Lower lobe of right lung (tissue), 2 donors: ENCODE measurements around the gene DUSP21. TPM values are rescaled to one million over a fixed set of nuclear protein-coding genes. Genes with fewer than 3 reads are reported as not detected.

Experiments used
- ATAC-seq, 2 donors: fragments of 200-7000 bp; cut with Tn5 transposase; one replicate each; pipeline ENCODE4 v1.9.1; 2020 to 2022; ENCODE audit warnings: mild to moderate bottlenecking in 2 of 2, moderate library complexity in 2 of 2
- DNase-seq: peaks from one replicate; pipeline ENCODE4 v3.0.0-alpha.2; 2020
- H3K27ac ChIP-seq: fragments of 200-600 bp; one replicate; pipeline ENCODE4 v1.8.0; 2022
- H3K27me3 ChIP-seq: fragments of 200-600 bp; one replicate; pipeline ENCODE4 v1.8.0; 2022; ENCODE audit warnings: low read depth
- H3K36me3 ChIP-seq: fragments of 200-600 bp; one replicate; pipeline ENCODE4 v1.8.0; 2022; ENCODE audit warnings: mild to moderate bottlenecking
- H3K4me1 ChIP-seq: fragments of 200-600 bp; one replicate; pipeline ENCODE4 v1.8.0; 2022
- H3K4me3 ChIP-seq: fragments of 200-600 bp; one replicate; pipeline ENCODE4 v1.8.0; 2022; ENCODE audit warnings: mild to moderate bottlenecking
- H3K9me3 ChIP-seq: fragments of 200-600 bp; one replicate; pipeline ENCODE4 v1.8.0; 2022
- intact Hi-C: fragments of 100-400 bp; cut with DNase I; formaldehyde crosslinking; loops from one replicate; pipeline ENCODE4 v1.11.0; 2022
- total RNA-seq: library from RNA; stranded (reverse); fragmentation: NEBNext Ultra II Directional; extraction: Animal tissue kit (Norgen Biotek cat#: 25700); gene quantifications from one replicate; pipeline ENCODE4 v1.2.1, GENCODE V29; 2021
- TF ChIP-seq, protein P1 (sequence below): fragments of 200-600 bp; IDR thresholded peaks from one replicate; pipeline ENCODE4 v1.8.0; 2022; ENCODE audit warnings: antibody characterized with exemption, mild to moderate bottlenecking
- donor health status: DM: no; HTN: yes; CAD: no; lungs with severe emphysema.

Gene DUSP21
- total RNA-seq, 1 donor from 2014 or later = not detected

DNA sequence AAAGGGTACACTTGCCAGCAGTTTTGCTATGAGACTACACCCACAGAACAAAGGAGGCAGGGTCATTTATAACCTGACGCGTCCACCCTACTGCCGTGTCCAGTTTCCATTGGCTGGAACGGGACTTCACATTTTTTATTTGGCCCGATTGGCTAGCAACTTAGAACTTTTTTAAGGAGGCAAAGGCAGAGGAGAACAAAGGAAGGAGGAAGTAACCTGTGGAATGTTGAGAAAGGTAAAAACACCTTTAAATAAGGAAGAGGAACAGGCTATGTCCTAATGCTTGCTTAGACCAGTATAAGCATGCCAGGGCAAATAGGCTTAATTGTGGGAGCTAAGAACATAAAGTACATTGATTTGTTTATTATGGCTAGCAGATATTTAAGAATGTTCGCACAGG is 47.8 kb downstream of the DUSP21 start:
- no peaks in the 10 kb centered on the region for H3K4me1 ChIP-seq
- H3K36me3 ChIP-seq = no peaks in the 10 kb centered on the region
- H3K9me3 ChIP-seq = peaks cover 6% of the 10 kb centered on the region
- ATAC-seq = no peak
- TF ChIP-seq, protein P1, sequence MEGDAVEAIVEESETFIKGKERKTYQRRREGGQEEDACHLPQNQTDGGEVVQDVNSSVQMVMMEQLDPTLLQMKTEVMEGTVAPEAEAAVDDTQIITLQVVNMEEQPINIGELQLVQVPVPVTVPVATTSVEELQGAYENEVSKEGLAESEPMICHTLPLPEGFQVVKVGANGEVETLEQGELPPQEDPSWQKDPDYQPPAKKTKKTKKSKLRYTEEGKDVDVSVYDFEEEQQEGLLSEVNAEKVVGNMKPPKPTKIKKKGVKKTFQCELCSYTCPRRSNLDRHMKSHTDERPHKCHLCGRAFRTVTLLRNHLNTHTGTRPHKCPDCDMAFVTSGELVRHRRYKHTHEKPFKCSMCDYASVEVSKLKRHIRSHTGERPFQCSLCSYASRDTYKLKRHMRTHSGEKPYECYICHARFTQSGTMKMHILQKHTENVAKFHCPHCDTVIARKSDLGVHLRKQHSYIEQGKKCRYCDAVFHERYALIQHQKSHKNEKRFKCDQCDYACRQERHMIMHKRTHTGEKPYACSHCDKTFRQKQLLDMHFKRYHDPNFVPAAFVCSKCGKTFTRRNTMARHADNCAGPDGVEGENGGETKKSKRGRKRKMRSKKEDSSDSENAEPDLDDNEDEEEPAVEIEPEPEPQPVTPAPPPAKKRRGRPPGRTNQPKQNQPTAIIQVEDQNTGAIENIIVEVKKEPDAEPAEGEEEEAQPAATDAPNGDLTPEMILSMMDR = no peak
- no peaks in the 10 kb centered on the region for H3K27me3 ChIP-seq
- no peak overlapping the region for H3K4me3 ChIP-seq
- H3K27ac ChIP-seq = no peak overlapping the region
- intact Hi-C loops = no loop called here
- DNase-seq = no peak

Other genes with a start within 250 kb of the DUSP21 start
- 27.0 TPM for gene KDM6A, start 29.2 kb downstream of the DUSP21 start, total RNA-seq